HG02678 (cell line): ENCODE results near the gene RSBN1L.

Experiments
- ATAC-seq: cut with Tn5 transposase; IDR thresholded peaks from one replicate; pipeline ENCODE4 v1.9.1; 2021; ENCODE audit warnings: mild to moderate bottlenecking, moderate library complexity; ENCODE audit not compliant: unreplicated experiment

The RSBN1L gene

DNA sequence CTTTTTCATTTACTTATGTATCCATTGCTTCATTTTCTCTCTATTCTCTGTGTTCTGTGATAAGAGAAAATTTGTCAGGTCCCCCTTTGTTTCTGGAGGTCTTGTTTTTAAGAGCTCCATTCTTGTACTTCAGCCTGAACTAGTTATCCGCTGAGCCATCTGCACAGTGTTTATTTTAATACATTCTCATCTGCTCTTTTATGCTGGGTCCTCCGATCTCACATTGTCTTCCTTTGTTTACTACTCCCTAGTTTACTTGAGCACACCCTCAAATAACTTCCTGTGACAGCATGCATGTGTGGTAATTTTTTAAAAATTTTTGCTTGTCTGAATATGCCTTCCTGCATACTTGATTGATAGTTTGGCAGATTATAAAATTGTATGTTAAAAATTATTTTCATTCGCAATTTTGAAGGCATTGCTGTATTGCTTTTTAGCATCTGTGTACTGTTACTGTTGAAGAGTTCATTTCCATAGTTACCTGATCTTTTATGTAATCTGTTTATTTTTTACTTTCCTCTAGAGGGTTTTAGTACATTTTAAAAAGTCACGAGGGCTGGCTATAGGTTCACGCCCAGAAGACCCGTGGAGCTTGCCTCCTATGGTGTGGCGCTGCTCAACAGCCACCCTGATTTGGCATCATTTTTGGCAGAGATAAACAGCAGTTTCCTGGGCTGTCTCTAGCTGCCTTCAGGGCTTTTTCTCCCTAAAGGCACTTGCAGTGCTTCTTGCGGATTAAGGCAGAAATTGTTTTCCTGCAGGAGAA, 31.9 kb downstream of the RSBN1L start:
- ATAC-seq = no peak

DNA sequence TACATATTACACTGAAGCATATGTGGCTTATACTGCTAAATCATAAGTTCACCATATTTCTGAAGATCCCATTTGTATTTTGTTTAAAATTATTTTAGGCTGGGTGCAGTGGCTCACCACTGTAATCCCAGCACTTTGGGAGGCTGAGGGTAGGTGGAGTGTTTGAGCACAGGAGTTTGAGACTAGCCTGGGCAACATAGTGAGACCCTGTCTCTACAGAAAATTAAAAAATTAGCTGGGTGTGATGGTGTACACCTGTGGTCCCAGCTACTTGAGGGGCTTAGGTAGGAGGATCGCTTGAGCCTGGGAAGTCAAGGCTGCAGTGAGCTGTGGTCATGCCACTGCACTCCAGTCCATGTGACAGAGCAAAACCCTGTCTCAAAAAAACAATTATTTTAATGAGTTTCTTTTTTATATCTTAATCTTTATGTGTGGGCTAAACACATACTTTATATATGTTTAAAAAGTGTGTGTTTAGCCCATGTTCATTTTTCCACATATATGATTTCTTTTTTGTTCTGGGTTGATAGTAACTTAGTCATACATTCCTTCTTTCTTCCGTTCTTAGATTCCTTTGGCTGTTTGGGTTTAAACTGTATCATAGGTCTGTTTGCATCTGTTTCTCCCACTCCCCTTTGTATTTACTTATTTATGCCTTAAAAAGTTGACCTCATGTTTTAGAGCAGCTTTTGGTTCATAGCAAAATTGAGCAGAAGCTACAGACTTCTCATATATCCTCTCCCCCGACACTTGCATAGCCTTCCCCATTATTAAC, 33.5 kb downstream of the RSBN1L start:
- ATAC-seq = no peak

DNA sequence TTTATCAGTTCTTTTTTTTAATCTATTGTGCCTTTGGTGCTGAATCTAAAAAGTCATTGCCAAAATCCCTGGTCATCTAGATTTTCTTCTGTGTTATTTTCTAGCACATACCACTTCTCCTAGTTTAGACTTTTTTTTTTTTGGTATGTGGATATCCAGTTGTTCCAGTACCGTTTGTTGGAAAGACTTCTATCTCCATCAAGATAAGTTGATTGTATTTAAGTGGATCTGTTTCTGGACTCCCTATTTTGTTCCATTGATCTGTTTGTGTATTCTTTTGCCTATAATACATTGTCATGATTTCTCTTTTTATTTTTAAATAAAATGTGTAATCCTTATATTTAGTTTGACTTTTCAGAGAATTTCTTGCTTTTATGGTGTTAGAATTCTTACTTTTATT, 35.5 kb downstream of the RSBN1L start:
- ATAC-seq = no peak

DNA sequence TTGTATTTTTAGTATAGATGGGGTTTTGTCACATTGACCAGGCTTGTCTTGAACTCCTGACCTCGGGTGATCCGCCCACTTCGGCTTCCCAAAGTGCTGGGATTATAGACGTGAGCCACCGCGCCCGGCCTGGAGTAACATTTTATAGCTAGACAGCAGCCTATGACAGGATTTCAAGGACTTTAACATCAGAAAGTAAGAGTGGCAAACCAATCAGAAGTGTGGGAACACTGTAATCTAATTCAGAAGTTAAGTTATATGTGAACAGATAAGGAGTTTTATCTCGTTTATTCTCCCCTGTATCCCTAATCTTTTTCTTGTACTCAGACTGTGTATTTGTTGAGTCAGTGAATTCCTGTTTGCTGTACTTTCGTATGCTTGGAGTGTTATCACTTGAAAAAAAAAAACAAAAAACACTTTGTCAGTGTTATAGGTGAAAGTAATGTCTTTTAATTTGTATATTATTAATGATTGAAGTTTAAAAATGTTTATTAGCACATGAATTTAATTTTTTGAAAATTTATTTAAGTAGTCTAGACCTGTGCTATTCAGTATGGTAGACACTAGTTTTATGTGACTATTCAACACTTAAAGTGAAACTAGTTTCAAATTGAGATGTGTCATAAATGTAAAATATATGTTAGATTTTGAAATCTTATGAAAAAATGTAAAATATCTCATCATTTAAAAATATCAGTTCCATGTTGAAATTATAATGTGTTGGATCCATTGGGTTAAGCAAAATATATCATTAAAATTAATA, 38.6 kb downstream of the RSBN1L start:
- ATAC-seq = no peak

DNA sequence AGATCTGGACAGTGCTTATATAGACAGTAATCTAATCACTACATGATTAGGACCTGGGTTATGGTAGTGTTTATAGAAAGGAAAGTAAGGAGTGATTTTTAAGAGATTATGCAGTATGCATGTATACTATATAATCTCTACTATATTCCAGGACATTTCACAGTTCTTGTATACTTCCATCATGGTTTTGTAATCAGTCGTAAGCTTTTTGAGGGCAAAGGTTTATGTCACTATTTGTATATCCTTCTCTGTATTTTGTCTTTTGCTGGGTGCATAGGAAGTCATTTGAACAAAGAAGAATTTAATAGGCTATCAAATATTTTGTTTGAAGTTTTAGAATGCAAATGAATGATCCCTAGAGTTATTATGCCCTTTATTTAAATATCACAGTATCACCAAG, 39.2 kb downstream of the RSBN1L start:
- no peak for ATAC-seq

DNA sequence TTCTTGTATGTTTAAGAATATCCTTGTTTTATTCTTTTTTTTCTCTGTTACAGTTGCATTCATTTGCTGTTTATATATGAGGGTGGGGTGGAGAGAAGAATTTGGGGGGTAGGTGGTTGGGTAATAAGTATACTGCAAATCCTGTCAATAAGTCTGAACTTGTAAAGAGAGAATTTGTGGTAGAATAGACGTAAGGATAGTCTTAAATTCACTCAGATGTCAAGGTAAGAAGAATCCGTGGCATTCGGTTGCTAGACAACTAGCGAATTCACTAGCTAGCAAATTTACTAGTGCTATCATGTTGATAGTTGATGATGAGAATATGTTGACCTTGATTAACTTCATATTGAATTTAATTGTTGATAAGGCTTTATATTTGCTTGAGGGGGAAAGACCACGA, 40.7 kb downstream of the RSBN1L start:
- no peak for ATAC-seq

DNA sequence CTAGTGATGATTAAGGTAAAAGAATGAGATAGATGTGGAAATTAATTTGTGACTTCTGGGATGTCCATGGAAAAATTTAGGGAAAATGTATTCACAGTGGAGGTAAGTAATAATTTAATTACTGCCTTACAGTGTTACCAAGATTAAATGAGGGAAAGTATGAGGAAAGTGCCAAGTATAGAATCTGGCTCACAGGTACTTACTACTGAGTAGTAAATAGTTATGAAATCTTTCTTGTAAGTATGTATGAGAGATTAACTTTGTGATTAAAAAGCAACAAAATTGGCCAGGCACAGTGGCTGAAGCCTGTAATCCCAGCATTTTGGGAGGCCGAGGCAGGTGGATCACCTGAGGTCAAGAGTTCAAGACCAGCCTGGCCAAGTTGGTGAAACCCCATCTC, 42.1 kb downstream of the RSBN1L start:
- ATAC-seq = no peak

DNA sequence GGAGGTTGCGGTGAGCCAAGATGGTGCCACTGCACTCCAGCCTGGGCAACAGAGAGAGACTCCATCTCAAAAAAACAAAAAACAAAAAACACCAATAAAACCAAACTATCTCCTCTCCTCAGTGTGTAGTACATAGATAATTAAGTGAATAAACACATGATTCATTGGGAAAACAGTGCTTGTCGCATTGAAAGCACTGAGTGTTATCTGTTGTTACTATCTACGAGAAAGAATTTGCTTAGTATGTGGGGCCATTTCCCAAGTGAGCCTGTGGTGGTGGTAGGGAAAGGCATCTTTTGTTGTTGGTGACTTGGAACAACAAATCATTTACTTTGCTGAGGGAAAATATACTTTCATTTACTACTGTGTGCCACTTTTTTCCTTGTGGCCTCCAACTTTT, 42.6 kb downstream of the RSBN1L start:
- no peak for ATAC-seq

DNA sequence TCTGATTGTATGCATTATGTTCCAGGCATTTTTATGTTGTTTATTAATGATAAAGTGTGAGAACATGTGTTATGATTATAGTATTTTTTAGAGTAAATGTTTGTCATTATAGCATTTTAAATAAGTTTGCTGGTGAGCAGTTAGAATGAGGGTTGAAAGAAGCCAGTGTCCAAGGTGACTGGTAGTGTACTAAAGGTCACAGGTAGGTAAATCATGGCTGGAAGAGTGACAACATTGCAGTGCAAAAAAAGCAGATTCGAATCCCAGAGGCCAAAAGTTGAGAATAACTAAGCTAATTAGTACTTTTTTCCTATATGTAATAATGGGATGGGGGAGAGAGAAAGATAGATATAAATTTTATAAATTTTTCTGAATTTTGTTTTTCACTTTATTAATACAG, 44.0 kb downstream of the RSBN1L start:
- no peak for ATAC-seq

DNA sequence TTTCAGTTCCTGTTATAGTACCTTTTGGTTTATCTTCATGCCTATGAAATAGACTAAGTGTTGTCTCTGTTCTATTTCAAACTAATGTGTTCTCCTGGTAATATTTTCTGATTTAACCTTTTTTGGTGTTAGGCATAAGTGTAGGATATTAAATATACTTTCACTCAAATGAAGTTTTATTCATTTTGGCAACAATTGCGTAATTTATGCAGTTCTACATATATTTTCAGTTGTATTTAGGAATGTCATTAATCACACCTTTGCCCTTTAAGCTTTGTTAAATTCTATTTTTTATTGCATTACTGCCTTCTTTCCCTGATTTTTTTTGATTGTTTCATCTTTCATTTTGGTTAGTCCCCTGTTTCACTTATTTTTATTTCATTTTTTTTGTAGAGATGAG, 47.3 kb downstream of the RSBN1L start:
- ATAC-seq = no peak

DNA sequence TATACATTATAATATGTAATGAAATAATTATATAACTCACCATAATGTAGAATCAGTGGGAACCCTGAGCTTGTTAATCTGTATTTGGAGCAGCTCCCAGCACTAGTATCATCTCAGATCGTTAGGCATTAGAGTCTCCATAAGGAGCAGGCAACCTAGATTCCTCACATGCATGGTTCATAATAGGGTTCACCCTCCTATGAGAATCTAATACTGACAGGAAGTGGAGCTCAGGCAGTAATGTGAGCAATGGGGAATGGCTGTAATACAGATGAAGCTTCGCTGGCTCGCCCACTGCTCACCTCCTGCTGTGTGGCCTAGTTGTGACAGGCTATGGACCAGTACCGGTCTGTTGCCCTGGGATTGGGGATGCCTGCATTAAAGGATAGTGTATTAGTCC, 49.5 kb downstream of the RSBN1L start:
- ATAC-seq = no peak

DNA sequence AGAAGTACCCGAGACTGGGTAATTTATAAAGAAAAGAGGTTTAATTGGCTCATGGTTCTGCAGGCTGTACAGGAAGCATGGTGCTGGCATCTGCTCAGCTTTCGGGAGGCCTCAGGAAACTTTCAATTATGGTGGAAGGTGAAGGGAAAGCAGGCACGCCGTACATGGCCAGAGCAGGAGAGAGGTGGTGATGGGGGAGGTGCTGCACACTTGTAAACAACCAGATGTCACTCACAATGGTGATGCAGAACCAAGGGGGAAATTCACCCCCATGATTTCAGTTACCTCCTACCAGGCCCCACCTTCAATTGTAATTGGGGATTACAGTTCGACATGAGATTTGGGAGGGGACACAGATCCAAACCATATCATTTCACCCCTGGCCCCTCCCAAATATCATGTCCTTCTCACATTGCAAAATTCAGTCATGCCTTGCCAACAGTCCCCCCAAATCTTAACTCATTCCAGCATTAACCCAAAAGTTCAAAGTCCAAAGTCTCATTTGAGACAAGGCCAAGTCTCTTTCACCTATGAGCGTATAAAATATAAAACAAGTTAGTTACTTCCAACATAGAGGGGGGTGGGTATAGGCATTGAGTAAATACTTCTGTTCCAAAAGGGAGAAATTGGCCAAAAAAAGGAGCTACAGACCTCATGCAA, 50.0 kb downstream of the RSBN1L start:
- no peak for ATAC-seq

DNA sequence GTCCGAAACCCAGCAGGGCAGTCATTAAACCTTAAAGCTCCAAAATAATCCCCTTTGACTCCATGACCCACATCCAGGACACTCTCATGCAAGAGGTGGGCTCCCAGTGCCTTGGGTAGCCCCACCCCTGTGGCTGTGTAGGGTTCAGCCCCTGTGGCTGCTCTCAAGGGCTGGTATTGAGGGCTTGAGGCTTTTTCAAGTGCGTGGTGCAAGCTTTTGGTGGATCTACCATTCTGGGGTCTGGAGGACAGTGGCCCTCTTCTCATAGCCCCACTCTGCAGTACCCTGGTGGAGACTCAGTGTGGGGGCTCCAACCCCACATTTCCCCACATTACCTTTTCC, 50.5 kb downstream of the RSBN1L start:
- no peak for ATAC-seq

DNA sequence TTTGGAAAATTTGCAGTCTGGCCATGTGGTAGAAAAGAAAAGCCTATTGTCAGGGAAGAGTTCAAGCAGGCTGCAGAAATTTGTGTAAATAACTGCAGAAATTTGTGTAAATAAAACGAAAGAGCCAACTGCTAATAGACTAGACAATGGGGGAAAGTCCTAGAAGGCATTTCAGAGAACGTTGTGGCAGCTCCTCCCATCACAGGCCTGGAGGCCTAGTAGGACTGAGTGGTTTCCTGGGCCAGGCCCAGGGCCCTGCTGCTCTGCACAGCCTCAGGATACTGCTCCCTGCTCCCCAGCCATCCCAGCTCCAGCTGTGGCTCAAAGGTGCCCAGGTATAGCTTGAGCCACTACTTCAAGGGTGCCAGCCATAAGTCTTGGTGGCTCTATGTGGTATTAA, 50.9 kb downstream of the RSBN1L start:
- ATAC-seq = no peak

DNA sequence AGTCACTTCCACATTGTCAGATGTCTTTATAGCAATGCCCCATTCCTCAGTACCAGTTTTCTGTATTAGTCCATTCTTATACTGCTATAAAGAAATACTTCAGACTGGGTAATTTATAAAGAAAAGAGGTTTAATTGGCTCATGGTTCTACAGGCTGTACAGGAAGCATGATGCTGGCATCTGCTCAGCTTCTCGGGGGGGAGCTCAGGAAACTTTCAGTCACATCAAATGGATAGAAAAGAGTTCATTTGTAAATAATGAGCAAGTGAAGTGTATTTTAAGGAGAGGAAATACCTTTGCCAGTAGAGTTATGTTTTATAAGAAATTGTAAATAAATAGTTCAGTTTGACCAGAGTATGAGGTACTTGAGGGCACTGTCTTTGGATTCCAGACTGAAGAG, 51.5 kb downstream of the RSBN1L start:
- no peak for ATAC-seq

DNA sequence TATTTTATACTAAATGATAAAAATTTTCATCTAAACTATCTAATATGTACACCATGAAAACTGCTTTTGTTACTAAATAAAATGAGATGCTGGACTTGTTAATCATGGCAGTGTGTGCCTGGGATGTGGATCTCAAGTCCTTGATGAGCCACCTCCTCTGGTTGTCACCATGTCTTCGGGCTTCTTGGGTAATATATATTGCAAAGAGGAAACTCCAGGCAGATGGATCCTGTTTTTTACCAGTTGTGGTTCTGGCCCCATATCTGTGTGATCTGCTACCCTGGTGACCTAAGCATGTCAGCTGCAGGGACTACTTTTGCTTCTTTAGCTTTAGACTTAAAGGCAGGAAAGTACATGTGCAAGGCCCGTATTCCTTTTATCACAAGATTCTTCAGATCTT, 55.8 kb downstream of the RSBN1L start:
- no peak for ATAC-seq

DNA sequence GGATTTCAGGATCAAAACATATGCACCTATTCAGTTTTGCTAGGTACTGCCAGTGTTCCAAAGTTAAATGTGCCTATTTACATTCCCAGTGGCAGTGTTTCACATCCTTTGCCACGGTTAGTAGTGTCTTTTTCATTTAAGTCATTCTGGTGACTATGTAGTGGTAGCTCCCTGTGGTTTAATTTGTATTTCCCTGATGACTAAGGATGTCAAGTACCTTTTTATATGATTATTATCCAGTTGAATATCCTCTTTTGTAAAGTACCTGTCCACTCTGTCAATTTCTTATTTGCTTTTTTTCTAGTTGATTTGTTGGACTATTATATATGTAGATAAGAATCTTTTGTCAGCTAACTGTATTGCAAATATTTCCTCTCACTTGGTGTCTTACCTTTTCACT, 56.9 kb downstream of the RSBN1L start:
- ATAC-seq = no peak

DNA sequence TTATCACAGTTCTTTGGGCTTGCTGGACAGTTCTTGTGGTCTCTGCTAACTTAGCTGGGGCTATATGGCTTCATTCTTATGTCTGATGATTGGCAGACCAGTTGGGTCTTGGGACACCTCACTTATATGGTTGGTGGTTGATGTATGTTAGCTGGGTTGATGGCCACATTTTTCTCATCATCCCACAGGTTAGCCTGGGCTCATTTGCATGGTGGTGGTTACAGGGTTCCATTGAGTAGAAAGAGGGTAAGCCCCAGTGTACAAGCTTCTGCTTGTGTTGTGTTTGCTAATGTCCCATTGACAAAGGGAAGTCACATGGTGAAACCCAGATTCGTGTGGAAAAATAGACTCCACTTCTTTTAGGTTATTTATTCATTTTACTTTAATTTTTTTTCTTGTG, 61.3 kb downstream of the RSBN1L start:
- peak; percentile 87 for ATAC-seq

DNA sequence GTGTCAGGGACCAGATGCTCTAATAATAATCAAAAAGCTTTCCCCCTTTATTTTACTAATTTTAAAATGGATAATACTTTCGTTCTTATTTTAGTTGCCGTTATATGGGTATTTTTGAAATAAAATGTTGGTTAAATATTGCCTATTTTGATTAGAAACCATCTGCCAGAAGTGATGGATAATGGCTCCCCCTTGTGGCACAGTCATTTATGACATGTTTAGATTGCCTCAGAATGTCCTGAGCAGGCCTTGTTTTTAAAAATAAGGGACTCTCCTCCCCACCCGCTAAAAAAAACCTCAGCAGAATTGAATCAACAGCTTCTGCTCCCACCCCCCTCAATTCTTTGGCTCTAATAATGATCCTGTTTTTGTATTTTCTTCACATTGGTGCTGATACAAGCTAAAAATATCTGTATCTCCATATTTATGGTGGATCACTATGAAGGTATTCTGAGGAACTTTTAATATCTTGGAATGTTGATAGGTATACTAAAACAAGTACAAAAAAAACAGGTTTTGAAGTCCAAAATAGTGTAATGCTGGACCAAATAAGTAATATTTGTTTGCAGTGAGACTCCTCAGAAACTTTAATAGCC, 63.1 kb downstream of the RSBN1L start:
- ATAC-seq = no peak

DNA sequence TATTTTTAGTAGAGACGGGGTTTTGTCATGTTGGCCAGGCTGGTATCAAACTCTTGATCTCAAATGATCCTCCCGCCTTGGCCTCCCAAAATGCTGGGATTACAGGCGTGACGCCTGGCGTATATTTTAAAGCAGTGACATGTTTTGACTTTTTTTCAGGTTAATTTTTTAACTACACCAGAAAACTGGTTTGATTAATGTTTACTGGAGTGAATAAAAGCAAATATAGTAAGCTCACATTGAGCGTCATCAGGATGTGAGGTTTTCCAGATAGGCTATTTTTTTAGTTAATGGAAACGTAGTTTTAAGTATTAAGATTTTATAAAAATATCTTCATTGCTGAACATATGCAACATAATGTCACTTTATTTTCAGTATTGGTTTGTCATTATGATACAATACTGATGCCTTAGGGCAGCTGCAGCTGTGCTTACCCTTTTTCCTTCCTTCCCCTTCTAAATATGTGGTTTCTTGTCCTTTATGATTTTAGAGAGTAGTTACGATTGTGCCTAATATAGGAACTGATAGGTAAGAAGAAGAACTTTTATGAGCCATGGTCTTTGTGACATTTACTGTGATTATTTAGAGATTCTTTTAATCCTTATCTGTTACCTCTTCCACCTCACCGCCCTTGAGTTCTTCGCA, 64.7 kb downstream of the RSBN1L start:
- no peak for ATAC-seq

DNA sequence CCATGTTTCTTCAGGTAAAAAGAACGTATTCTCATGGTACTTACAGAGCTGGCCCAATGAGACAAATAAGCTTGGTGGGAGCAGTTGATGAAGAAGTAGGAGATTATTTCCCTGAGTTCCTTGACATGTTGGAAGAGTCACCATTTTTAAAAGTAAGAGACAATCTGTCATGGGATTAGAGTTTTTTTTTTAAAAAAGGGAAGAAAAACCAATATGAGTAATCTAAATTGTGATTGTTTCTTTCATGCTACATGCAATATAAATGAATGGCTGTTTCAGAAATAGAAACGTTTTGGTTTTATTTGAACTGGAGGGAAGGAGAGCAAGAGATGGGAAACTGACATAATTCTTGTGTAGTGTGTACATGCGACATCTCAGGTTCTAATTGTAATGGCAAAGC, 69.2 kb downstream of the RSBN1L start:
- no peak for ATAC-seq
